Endothelial cell of umbilical vein (primary cell): ENCODE data around the gene AKT3. TPM values are rescaled to one million over a fixed set of nuclear protein-coding genes. Genes with fewer than 3 reads are reported as not detected.

Experiments
- BruUV-seq: library from RNA; stranded (reverse); fragments of 400-500 nt; replicated peaks from 2 replicates; lab custom pipeline; 2021; lab: Mats Ljungman, UMichigan
- CTCF ChIA-PET: fragments of 300-600, 350-600 bp; sonication (Branson Sonifier 250); formaldehyde crosslinking; loops from one replicate; lab custom pipeline; 2021; ENCODE audit warnings: antibody characterized with exemption, inconsistent platforms; lab: Charles Lee
- POLR2A ChIA-PET: fragments of 300-600, 350-600 bp; sonication (Branson Sonifier 250); formaldehyde crosslinking; loops from one replicate; lab custom pipeline; 2021; ENCODE audit warnings: antibody characterized with exemption, inconsistent platforms; lab: Charles Lee
- DNase-seq: peaks from one replicate; pipeline ENCODE4 v3.0.0-alpha.2; 2011; ENCODE audit warnings: low read depth, low spot score
- FAIRE-seq: peaks from 2 replicates; lab custom pipeline; 2011; peaks lifted over from hg19 to GRCh38; lab: Jason Lieb, UNC
- H2AFZ ChIP-seq: 2 replicates; pipeline ENCODE4 v1.6.0; 2012; ENCODE audit warnings: low read depth, low read length, control low read depth, inconsistent platforms
- H3K27ac ChIP-seq: 2 replicates; pipeline ENCODE4 v1.5.1; 2011; ENCODE audit warnings: low read depth, mild to moderate bottlenecking, control low read depth, low read length, moderate library complexity; ENCODE audit not compliant: insufficient read depth
- H3K27me3 ChIP-seq, 2 experiments: 2 replicates each; pipeline versions ENCODE4 v1.6.0 to v1.6.1; 2011; ENCODE audit warnings: low read length in 2 of 2, mixed read lengths in 1 of 2; ENCODE audit not compliant: control insufficient read depth in 2 of 2, insufficient read depth in 2 of 2
- H3K36me3 ChIP-seq, 2 experiments: 2 replicates in 1 of 2; 3 replicates in 1 of 2; pipeline ENCODE4 v1.5.1; 2011; ENCODE audit warnings: low read length in 2 of 2, mild to moderate bottlenecking in 1 of 2, moderate library complexity in 1 of 2; ENCODE audit not compliant: control insufficient read depth in 2 of 2, insufficient read depth in 2 of 2; ENCODE audit errors: extremely low read depth in 1 of 2
- H3K4me1 ChIP-seq: 3 replicates; pipeline ENCODE4 v1.5.1; 2011; ENCODE audit warnings: mild to moderate bottlenecking, low read length; ENCODE audit not compliant: control insufficient read depth, insufficient read depth; ENCODE audit errors: extremely low read depth
- H3K4me2 ChIP-seq: 2 replicates; pipeline ENCODE4 v1.6.1; 2011; ENCODE audit warnings: low read length, control low read depth, mixed read lengths; ENCODE audit not compliant: insufficient read depth
- H3K4me3 ChIP-seq, 3 experiments: fragments of 200-600 bp in 1 of 3; sonication (generic), shearing (Covaris generic) in 1 of 3; replicated peaks in 1 of 3; 2 replicates each; pipeline ENCODE4 v1.5.1; 2011 to 2016; ENCODE audit warnings: control low read depth in 3 of 3, low read length in 3 of 3, mild to moderate bottlenecking in 2 of 3, inconsistent platforms in 1 of 3, low read depth in 1 of 3, moderate library complexity in 1 of 3; ENCODE audit not compliant: insufficient read depth in 1 of 3
- H3K79me2 ChIP-seq: 2 replicates; pipeline ENCODE4 v1.6.0; 2012; ENCODE audit warnings: low read length, inconsistent platforms; ENCODE audit not compliant: control insufficient read depth, insufficient read depth
- H3K9ac ChIP-seq: replicated peaks from 2 replicates; pipeline ENCODE3; 2011; ENCODE audit warnings: low read length, control low read depth; ENCODE audit not compliant: insufficient read depth; ENCODE audit errors: extremely low read depth
- H3K9me1 ChIP-seq: replicated peaks from 3 replicates; pipeline ENCODE4 v1.6.0; 2011; ENCODE audit warnings: mild to moderate bottlenecking, low read length; ENCODE audit not compliant: control insufficient read depth, insufficient read depth; ENCODE audit errors: extremely low read depth
- H3K9me3 ChIP-seq: replicated peaks from 2 replicates; pipeline ENCODE4 v1.5.1; 2012; ENCODE audit warnings: low read length, inconsistent platforms; ENCODE audit not compliant: control insufficient read depth, insufficient read depth
- H4K20me1 ChIP-seq: replicated peaks from 2 replicates; pipeline ENCODE3; 2011; ENCODE audit warnings: mild to moderate bottlenecking, low read length; ENCODE audit not compliant: control insufficient read depth, insufficient read depth; ENCODE audit errors: extremely low read depth
- CTCF ChIP-seq, 2 donors: IDR thresholded peaks; 1 replicate in 1 of 2; 2 replicates in 1 of 2; pipeline ENCODE4 v1.5.1; 2011; ENCODE audit warnings: low read length in 2 of 2, mild to moderate bottlenecking in 2 of 2, moderate library complexity in 2 of 2, control low read depth in 1 of 2, inconsistent platforms in 1 of 2, low read depth in 1 of 2; ENCODE audit not compliant: insufficient read depth in 1 of 2; ENCODE audit errors: extremely low read depth in 1 of 2
- EZH2 ChIP-seq: IDR thresholded peaks from 2 replicates; pipeline ENCODE4 v1.6.1; 2012; ENCODE audit warnings: borderline replicate concordance, low read depth, mild to moderate bottlenecking, moderate library complexity, low read length, inconsistent platforms; ENCODE audit not compliant: severe bottlenecking
- FOS ChIP-seq: IDR thresholded peaks from 2 replicates; pipeline ENCODE4 v1.6.1; 2011; ENCODE audit warnings: mild to moderate bottlenecking, low read length, moderate library complexity, borderline replicate concordance; ENCODE audit not compliant: insufficient read depth
- GATA2 ChIP-seq: IDR thresholded peaks from 2 replicates; pipeline ENCODE4 v1.7.0; 2011; ENCODE audit warnings: low read depth, mild to moderate bottlenecking, moderate library complexity, mixed read lengths, low read length; ENCODE audit not compliant: insufficient read length, insufficient read depth
- JUN ChIP-seq: IDR thresholded peaks from 2 replicates; pipeline ENCODE4 v1.6.1; 2011; ENCODE audit warnings: borderline replicate concordance, low read depth; ENCODE audit not compliant: insufficient read length, insufficient read depth
- MAX ChIP-seq: IDR thresholded peaks from 2 replicates; pipeline ENCODE4 v1.6.1; 2011; ENCODE audit not compliant: insufficient read depth, insufficient read length
- MYC ChIP-seq: IDR thresholded peaks from one replicate; pipeline ENCODE4 v1.6.1; 2011; ENCODE audit warnings: mild to moderate bottlenecking, low read depth, low read length
- POLR2A ChIP-seq: IDR thresholded peaks from 2 replicates; pipeline ENCODE4 v1.6.1; 2012; ENCODE audit warnings: low read depth, mild to moderate bottlenecking, control low read depth, low read length
- POLR2AphosphoS5 ChIP-seq: IDR thresholded peaks from 2 replicates; pipeline ENCODE4 v1.6.1; 2012; ENCODE audit warnings: low read depth, mild to moderate bottlenecking, control low read depth, low read length, moderate library complexity; ENCODE audit not compliant: insufficient read depth
- dilution Hi-C: fragments of 300-500 bp; cut with MboI; formaldehyde crosslinking; loops from one replicate; pipeline ENCODE4 v1.15.0; 2019; ENCODE audit warnings: low sequenced_read_pairs; ENCODE audit not compliant: extremely low pct_ligation_motif_present
- intact Hi-C: fragments of 100-400 bp; cut with micrococcal nuclease; formaldehyde crosslinking; loops from one replicate; pipeline ENCODE4 v1.10.0; 2022
- polyA plus RNA-seq, 4 experiments: library from polyadenylated mRNA; depleted of rRNA in 3 of 4; stranded (reverse) in 3 of 4; unstranded in 1 of 4; fragments of >200 nt; gene quantifications; 2 replicates each; pipeline versions ENCODE4 v1.2.1 to v1.2.3, GENCODE V29; 2011 to 2012; ENCODE audit warnings: missing spikeins in 1 of 4
- total RNA-seq: library from RNA; stranded (reverse); gene quantifications from 2 replicates; pipeline ENCODE4 v1.2.3, GENCODE V29; 2021

Gene AKT3
- total and polyA plus RNA-seq, 2 donors (not counting 3 experiments of a cell fraction or from before 2014, with no cell fraction given): 20.6 to 97.1 TPM

- intact Hi-C loops: no loop called here
- Histone ChIP-seq H4K20me1 (peaks cover 2% of the 10 kb centered on the region), H3K27ac (no peak overlapping the region), H3K9me1 (no peaks in the 10 kb centered on the region), H3K36me3 (peaks cover 0 to 2% of the 10 kb centered on the region in 2 experiments), H2AFZ (no peak overlapping the region), H3K27me3 (no peaks in the 10 kb centered on the region), H3K4me2 (no peak overlapping the region), H3K4me1 (peaks cover 5% of the 10 kb centered on the region), H3K79me2 (no peaks in the 10 kb centered on the region), H3K9me3 (no peaks in the 10 kb centered on the region), H3K9ac (no peak overlapping the region), H3K4me3 (no peak overlapping the region)
- dilution Hi-C loops: no loop called here
- ChIA-PET POLR2A (no interaction called here), CTCF (interaction anchor here (0.8 to 1.3 kb wide), 3 partner anchors 8 to 15 kb away, joined by 3 read pairs; no protein-coding TSS in a partner anchor)
- TF ChIP-seq FOS (no peak), EZH2 (no peak), JUN (no peak), POLR2A (no peak), MYC (no peak), CTCF (IDR thresholded peaks at IDR 0.05; ENCODE audit: extremely low read depth in 1 of 2, insufficient read depth in 1 of 2, low read depth in 1 of 2, low read length in 2 of 2) (no peak), GATA2 (no peak), MAX (no peak), POLR2AphosphoS5 (no peak)
- BruUV-seq: no TSS peak
- FAIRE-seq (no peak), DNase-seq (no peak)
Measured at GRCh38 chr1:243693800-243694199, 156.2 kb downstream of the AKT3 start.
